ENCODE measurements around the gene ALDH3B1. TPM values are rescaled to one million over a fixed set of nuclear protein-coding genes. Genes with fewer than 3 reads are reported as not detected.

The ALDH3B1 gene
- total RNA-seq, 1 experiment from 2014 or later: 41.6 TPM

DNA sequence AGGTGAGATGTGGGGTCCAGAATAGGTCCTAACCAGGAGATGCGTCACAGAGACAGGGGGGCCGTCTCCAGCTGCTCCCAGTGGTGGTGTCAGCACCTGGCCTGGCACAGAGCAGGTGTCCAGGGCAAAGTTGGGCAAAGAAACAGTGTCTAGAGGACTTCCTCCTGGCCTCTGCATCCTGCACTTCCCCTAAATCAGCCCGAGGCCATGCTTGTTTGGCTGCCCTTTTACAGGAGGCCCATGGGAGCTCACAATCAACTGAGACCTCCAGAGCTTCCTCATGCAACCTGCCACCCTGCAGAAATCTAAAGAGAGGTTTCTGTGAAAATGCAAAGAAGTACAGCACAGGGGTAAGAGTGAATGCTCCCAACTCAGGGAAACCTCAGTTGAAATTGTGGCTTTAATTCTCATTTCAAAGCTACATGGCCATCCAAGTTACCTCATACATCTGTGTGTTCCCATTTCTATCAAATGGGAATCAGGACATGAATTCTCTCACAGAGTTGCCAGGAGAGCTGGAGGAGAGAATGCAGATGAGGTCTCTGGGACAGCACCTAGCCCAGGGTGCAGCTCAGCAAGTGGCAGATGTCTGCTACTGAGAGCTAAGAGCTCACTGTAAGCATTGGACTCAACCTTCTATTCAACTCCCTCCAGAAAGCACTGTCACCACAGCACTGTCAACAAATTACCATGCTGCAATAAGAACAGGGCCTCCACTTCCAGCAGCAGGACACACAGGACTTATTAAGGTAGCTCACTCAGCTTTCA is 61.3 kb downstream of the ALDH3B1 start:
- Mint-ChIP-seq H3K27me3 (ENCODE audit: unreplicated experiment) (no peaks in the 10 kb centered on the region), H3K4me3 (ENCODE audit: low read depth, unreplicated experiment) (no peak overlapping the region), H3K9me3 (ENCODE audit: low read depth, unreplicated experiment) (no peaks in the 10 kb centered on the region), H3K27ac (ENCODE audit: unreplicated experiment) (no peak overlapping the region), H3K4me1 (ENCODE audit: low read depth, unreplicated experiment) (peaks cover 2% of the 10 kb centered on the region), H3K36me3 (ENCODE audit: insufficient read depth, unreplicated experiment) (peaks cover 84% of the 10 kb centered on the region)
- BruUV-seq (replicated peaks): no TSS peak
- DNase-seq: no peak
- TF ChIP-seq, protein P1, sequence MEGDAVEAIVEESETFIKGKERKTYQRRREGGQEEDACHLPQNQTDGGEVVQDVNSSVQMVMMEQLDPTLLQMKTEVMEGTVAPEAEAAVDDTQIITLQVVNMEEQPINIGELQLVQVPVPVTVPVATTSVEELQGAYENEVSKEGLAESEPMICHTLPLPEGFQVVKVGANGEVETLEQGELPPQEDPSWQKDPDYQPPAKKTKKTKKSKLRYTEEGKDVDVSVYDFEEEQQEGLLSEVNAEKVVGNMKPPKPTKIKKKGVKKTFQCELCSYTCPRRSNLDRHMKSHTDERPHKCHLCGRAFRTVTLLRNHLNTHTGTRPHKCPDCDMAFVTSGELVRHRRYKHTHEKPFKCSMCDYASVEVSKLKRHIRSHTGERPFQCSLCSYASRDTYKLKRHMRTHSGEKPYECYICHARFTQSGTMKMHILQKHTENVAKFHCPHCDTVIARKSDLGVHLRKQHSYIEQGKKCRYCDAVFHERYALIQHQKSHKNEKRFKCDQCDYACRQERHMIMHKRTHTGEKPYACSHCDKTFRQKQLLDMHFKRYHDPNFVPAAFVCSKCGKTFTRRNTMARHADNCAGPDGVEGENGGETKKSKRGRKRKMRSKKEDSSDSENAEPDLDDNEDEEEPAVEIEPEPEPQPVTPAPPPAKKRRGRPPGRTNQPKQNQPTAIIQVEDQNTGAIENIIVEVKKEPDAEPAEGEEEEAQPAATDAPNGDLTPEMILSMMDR (IDR thresholded peaks at IDR 0.05; ENCODE audit: unreplicated experiment): no peak
- CTCF ChIA-PET: no interaction called here
- intact Hi-C loops (cut with micrococcal nuclease; ENCODE audit: unreplicated experiment): no loop called here

DNA sequence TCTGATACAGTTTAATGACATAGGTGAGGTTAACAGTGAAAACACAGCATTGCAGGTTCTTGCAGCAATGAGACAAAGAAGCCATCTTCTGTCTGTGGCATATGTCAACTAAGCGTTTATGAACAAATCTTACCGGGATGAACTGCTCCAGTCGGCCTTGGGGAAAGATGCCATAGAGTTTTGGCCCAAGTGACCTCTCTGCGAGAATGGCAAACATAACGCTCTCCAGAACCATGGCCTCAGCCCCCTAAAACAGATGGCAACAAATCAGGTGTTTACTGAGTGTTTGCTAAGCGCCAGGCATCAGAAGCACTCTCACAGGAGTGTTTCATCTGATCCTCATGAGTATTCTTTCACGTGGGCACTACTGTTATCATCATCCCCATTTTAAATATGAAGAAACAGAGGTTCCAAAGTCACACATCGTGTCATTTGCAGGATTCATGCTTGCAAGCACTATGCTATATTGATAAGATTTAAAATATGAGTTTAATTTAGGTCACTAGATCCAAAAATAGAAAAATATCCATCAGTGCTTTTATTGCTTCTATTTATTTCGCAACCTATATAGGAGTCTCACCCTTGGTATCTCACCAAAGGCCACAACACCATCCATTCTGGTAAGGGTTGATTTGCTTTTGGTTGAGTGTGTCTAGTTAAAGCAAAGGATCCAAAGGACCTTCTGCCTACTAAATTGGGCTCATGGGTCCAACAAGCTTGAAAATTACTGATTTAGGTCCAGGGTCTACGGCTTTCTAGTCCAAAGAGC is 64.6 kb downstream of the ALDH3B1 start:
- BruUV-seq (replicated peaks): no TSS peak
- Mint-ChIP-seq H3K4me1 (ENCODE audit: low read depth, unreplicated experiment) (peaks cover 24% of the 10 kb centered on the region), H3K36me3 (ENCODE audit: insufficient read depth, unreplicated experiment) (peaks cover 74% of the 10 kb centered on the region), H3K27ac (ENCODE audit: unreplicated experiment) (no peak overlapping the region), H3K27me3 (ENCODE audit: unreplicated experiment) (no peaks in the 10 kb centered on the region), H3K9me3 (ENCODE audit: low read depth, unreplicated experiment) (no peaks in the 10 kb centered on the region), H3K4me3 (ENCODE audit: low read depth, unreplicated experiment) (no peak overlapping the region)
- intact Hi-C loops (cut with micrococcal nuclease; ENCODE audit: unreplicated experiment): no loop called here
- CTCF ChIA-PET: no interaction called here
- TF ChIP-seq, protein P1 (IDR thresholded peaks at IDR 0.05; ENCODE audit: unreplicated experiment): no peak
- DNase-seq: no peak

DNA sequence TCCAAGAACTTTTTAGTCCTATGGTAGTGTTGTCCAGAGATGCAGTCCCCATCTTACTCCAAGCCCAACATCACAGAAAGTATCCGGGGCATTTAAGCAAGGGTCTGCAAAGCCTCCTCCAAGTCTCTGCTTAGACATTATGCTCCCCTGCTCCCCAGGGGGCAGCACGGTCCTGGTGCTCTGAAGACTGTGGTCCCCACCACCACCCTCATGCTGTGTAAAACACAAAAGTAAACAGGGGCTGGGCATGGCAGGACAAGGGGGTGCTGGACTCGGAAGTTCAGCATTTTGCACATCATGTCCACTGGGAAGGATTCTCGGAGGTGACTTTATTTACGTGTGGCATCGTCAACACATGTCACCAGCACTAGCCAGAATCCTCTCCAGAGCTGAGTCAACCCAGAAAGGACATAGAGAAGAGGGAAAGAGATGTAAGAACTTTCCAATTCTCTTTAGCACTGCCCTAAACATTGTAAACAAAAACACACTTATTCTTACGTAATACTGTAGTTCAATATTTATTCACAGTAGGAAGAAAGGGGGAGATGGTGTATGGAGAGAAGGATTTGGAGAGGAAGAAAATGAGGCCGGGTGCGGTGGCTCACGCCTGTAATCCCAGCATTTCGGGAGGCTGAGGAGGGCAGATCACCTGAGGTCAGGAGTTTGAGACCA is 66.4 kb downstream of the ALDH3B1 start:
- Mint-ChIP-seq H3K4me3 (ENCODE audit: low read depth, unreplicated experiment) (no peak overlapping the region), H3K4me1 (ENCODE audit: low read depth, unreplicated experiment) (peaks cover 24% of the 10 kb centered on the region), H3K27ac (ENCODE audit: unreplicated experiment) (peak overlapping the region; percentile 4), H3K36me3 (ENCODE audit: insufficient read depth, unreplicated experiment) (peaks cover 73% of the 10 kb centered on the region), H3K27me3 (ENCODE audit: unreplicated experiment) (no peaks in the 10 kb centered on the region), H3K9me3 (ENCODE audit: low read depth, unreplicated experiment) (no peaks in the 10 kb centered on the region)
- DNase-seq: peak; percentile 29
- TF ChIP-seq, protein P1 (IDR thresholded peaks at IDR 0.05; ENCODE audit: unreplicated experiment): no peak
- BruUV-seq (replicated peaks): no TSS peak
- intact Hi-C loops (cut with micrococcal nuclease; ENCODE audit: unreplicated experiment): no loop called here
- CTCF ChIA-PET: no interaction called here

DNA sequence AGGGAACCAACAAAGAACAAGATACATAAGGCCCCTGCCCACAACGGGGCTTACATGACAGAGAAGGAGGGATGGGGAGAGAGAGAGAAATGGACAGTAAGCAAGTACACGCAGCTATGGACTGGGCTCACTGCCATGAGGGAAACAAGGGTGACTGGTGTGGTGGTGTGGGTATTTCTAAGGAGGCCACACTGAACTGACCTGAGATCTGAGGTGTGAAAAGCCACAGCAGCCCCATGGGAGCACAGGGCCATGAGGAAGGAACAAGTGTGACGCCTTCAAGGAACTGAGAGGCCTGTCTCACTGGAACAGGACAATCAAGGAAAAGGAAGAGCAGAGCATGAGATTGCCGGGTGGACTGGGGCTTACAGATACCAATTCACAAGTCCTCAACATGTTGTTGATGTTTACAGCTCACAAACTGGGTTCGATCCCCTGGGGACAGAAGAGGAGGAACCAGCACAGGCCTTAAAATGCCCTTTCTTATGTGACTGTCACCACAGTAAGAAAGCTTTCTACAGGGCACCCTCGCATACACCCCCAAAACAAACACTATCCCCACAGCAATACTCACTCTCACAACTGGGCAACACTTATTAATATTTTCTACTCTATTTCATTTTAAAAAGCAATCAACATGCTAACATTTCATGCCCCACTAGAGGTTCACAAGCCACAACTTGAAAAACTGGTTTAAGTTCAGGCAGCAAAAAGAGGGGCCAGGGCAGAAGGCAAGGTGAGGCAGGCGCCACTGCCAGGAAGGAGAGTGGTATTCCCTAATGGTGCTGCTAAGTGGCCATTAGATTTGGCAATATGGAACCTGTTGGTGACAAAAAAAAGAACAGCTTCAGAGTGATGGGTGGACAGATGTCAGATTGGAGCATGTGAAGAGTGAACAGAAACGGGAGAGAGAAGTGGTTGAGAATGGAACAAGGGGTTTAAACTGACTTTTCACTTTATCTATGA is 67.8 kb downstream of the ALDH3B1 start:
- no peak for DNase-seq
- H3K4me1 Mint-ChIP-seq (ENCODE audit: low read depth, unreplicated experiment): peaks cover 24% of the 10 kb centered on the region
- peaks cover 66% of the 10 kb centered on the region for H3K36me3 Mint-ChIP-seq (ENCODE audit: insufficient read depth, unreplicated experiment)
- H3K27me3 Mint-ChIP-seq (ENCODE audit: unreplicated experiment): no peaks in the 10 kb centered on the region
- peak overlapping the region; percentile 66 for H3K27ac Mint-ChIP-seq (ENCODE audit: unreplicated experiment)
- BruUV-seq (replicated peaks): no TSS peak
- no peak overlapping the region for H3K4me3 Mint-ChIP-seq (ENCODE audit: low read depth, unreplicated experiment)
- intact Hi-C loops (cut with micrococcal nuclease; ENCODE audit: unreplicated experiment): no loop called here
- TF ChIP-seq, protein P1 (IDR thresholded peaks at IDR 0.05; ENCODE audit: unreplicated experiment): no peak
- CTCF ChIA-PET: interaction anchor here (0.7 kb wide), 1 partner anchor 110 kb away, joined by 3 read pairs; no protein-coding TSS in a partner anchor
- no peaks in the 10 kb centered on the region for H3K9me3 Mint-ChIP-seq (ENCODE audit: low read depth, unreplicated experiment)

Data from Calu3 (cell line).